GM18517 (cell line): ENCODE data around the gene CYP4B1.
"Not testable (repeated sequence)": the region's sequence is repeated elsewhere in the genome, so short reads cannot be mapped to it uniquely, and the experiment has no call there.

Experiments
- ATAC-seq: cut with Tn5 transposase; IDR thresholded peaks from one replicate; pipeline ENCODE4 v1.9.1; 2021; ENCODE audit warnings: mild to moderate bottlenecking, moderate library complexity; ENCODE audit not compliant: unreplicated experiment

CYP4B1 gene

DNA sequence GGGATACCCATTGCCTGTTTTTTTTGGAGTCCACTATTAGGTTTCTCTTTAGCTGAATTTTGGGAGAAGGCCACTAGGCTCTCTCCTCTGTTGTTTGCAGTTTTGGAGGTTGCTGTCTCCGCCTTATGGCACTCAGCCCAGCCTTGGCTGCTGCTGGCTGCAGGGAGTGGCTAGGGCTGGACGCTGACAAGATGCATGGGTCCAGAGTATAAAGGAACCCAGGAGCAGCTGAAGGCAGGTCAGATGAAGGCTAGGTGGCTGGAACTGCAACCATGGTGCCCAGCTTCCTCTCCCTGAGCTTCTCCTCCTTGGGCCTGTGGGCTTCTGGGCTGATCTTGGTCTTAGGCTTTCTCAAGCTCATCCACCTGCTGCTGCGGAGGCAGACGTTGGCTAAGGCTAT, at the start of gene CYP4B1:
Gene CYP4B1, plus strand, starts transcription at position 237 of the 400 bp plus-strand sequence. Its CDS starts 36 bp downstream, at position 273.
- no peak for ATAC-seq

DNA sequence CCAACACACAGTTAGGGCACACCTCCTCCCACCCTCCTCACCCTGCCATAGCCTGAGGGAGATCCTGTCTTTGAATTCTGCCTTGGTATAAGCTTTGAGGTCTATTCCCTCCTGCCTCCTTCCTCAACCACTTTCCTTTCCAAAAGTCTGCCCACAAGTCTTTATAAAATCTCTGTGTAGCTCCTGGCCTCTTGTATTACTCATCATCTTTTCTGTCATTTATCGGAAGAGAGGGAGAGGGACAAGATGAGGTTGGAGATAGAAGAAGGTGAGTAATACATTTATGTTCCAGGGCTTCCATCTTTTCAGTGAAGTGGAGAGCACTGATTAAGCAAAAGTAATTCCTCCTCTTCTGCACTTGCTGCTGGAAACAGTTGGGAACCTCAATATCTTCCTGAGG, 49.4 kb upstream of the CYP4B1 start:
- no peak for ATAC-seq

DNA sequence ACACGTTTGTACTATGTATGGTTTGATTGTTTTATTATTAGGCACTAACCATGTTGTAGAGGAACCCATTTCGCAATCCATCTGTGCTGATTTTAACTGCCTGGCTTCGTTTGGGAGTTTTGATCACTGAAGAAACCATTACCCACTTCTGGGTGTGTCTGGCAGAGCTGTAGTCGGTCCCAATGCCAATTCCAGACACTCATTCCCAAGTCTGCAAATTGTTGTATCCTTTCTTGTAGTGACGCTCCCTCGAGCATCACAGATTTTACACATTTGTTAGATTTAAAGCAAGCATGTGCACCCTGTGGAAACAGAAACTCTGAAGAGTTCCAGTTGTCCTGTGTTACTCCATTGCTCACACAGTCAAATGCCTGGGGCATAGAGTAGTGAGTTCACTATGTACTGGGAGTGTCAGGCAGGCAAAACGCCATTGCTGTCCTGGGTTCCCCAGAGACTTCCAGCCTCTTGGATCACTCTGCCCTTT, 48.9 kb upstream of the CYP4B1 start:
- ATAC-seq: no peak

DNA sequence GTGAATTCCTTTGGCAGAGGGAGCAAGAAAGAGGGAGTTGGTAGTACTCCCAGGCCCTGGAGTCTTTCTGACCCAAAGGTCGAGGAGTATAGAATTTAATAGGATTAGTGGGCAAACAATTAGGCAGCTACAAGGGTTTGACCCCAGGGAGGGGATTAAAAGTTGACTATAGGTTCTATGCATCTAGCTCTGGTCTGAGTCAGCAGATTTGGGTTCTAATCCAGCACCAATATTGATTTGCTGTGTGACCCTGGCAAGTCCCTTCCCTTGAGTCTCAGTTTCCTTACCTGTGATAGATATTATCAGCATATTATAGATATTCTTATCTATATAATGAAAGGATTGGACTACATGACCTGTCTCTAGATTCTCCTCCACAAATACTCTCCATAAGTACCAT, 44.9 kb upstream of the CYP4B1 start:
- no peak for ATAC-seq

DNA sequence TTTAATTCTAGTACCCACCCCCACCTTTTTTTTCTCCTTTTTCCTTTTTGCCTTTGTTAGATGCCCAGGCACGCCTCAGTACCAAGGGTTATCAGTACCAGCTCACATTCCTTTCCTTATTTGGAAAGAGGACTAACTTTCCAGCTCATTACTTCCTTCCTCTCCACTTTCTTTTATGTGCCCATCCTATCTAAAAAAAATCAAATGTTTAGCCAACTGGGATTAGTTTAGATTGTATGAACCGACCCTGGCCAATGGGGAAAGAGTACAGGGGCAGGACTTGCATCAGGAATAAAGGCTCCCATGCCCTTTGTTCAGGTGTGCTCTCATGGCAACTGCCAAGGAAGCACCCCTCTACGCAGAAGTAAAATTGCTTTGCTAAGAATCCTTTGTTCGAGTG, 44.1 kb upstream of the CYP4B1 start:
- ATAC-seq: not testable (repeated sequence)

DNA sequence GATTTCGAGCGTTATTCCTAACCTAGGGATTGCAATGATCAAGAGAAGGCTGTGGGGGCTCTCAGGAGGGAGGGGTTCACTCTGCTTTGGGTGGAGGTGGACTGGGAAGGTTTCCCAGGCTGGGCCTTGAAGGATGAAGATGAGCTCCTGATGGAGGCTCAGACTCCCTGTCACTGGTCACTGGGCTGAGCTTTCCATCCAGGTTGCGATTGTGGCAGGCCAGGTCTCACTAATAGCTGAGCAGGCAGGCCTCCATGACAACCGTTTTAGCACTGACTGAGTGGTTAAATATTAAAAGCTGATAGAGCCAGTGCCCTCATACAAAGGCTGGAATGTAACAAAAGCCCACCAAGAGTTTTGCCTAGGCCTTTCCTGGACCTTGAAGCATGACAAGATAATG, 43.7 kb upstream of the CYP4B1 start:
- no peak for ATAC-seq

DNA sequence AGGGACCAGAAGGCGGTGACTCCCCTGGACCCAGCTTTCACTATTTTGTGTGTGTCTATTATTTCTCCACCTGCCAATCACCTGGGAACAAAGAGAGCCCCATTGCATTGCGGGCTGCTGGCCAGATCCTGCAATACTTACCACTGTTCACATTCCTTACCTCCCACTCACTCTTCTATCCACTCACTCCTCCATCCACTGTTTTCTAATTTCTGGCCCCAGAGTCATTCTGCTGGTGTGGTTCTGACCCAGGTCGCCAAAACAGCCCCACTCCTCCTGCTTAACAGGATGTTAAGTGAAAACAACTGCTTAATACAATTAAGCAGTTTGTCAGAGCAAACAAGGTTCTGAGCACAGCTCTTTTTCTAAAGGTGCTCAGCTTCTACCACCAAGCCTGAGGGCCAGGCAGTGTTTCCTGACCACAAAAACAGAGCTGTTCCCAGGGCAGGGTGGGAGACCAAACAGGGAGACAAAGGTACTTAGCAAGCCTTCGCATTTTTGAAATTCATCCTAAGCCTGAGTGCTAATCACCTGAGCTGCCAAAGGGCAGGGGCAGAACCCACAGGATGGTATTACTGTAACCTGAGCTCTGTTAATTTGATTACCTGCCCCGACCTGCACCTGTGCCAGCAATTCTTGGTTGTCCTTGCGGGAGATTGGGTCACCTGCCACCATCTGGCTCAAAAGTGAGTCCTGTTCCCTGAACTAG, 41.4 kb upstream of the CYP4B1 start:
- no peak for ATAC-seq

DNA sequence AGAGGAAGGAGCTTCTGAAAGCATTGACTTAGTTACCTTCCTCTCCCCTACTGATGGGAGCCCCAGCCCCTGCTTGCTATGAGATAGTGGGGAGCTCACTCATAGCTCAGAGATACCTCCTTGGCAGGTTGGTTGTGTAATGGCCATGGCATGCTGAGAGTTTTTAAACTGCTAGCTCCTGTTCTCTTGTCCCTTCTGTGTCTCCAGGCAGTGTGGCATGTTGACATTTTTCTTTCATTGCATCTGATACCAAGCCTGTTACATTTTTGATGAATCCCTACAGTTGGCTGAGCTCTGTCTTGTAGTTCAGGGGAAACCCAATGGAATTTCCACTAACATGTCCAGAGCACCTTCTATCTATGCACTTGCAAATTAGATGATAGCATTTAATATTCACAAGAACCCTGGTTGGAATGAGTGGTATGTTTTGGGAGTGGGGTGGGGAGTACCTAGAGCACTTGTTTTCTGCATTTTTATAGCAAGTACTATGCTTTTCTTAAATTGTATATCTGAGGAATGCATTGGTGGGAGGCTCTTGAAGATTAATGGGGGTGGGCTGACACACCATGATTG, 40.8 kb upstream of the CYP4B1 start:
- no peak for ATAC-seq

DNA sequence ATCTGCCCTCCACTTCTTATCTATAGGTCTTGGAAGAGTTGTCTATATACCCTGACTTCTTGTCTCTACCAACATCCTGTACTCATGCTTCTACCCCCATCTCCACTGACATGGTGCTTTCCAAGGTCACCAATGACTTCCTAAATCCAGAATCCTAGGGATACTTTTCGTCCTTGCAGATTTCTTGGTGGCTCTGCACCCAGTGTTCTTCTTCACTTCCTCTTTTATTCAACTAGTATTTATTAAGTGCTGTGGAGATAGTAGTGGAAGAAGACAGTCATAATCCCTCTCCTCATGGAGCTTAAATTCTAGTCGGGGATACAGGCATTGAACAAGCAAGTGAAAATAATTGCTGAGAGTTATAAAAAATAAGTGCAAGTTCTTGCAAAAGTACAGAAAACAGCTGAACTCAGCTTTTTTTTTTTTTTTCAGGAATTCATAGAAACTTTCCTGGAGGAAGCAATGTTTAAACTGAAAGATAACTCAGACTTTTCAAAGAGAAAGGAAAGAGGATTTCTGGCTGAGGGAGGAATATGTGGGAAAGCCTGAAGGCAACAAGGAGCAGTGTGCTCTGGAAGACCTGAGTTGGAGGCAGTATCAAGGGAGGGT, 38.2 kb upstream of the CYP4B1 start:
- ATAC-seq: no peak

DNA sequence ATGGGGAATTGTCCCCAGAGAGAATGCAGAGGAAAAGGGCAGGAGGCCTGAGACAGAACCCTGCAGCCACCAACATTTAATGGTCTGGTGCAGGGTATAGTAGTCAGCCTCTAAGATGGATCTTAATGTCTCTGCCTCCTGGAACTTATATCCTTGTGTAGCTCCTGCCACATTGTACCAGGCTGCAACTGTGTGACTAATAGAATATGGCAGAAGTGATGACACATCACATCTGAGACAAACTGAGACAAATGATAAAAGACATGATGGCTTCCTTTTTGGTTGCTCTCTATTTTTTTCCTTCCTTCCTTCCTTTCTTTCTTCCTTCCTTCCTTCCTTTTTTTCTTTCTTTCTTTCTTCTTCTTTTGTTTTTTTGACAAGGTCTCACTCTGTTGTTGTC, 37.1 kb upstream of the CYP4B1 start:
- ATAC-seq: no peak

DNA sequence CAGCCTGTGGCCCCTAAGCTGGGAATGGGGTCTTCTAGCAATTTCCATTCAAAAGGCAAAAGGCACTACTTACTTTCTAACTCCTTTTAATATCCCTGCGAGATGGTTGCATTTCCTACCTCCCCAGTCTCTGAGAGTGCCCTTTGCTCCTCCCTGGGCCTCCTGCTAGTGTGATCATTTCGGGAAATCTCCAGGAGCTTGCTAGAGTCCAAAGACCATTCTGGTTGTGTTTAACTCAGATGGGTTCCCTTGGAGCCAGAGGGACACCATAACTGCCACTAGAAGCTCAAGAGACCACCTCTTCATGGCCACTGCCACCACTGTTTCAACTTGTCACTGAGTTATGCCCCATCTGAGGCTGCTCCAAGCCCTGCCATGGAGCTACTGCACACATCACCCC, 34.4 kb upstream of the CYP4B1 start:
- no peak for ATAC-seq

DNA sequence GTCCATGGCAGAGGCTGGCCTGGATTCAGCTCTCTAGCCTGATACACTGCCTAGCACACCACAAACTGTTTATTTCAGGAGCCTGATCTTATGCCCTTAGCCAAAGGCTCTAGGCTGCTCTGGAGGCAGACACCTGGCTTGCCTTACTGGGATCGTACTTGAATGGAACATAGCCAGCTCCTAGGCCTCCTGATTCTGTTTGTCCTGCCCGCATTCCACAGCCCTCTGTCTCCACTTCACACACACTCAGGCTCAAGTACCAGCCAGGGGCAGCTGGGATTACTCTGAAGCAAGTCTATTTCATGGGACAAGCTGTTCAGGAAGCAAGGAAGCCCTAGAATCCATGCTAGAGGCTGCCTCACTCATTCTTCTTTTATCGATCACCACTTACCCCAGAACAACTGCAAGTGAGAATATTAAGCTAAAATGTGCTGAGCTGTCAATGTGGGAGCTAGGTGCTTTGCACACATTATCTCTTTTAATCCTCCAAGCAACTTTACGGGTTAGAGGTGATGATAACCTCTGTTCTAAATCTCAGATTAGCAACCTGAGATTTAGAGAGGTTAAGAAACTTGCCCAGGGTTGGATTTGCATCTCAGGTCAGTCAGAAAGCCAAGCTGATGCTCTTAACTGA, 31.1 kb upstream of the CYP4B1 start:
- no peak for ATAC-seq

DNA sequence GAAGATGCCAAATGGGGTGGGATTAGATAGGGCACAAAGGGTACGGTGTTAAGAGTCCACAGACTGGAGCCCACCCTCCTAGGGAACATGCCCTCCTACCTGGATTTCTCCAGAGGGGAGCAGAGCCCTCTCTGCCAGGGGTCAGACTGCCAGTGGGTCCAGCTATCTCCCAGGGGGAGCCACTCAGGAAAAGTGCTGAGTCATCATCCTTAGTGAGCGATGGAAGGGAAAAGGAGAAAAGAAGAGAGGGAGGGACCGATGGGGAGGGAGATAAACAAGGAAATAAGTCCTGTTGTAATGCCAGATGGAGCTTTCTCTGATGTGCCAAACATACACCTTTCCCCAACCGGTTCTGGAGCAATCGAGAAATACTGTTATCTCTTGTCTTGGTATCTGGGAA, 30.4 kb upstream of the CYP4B1 start:
- ATAC-seq: no peak

DNA sequence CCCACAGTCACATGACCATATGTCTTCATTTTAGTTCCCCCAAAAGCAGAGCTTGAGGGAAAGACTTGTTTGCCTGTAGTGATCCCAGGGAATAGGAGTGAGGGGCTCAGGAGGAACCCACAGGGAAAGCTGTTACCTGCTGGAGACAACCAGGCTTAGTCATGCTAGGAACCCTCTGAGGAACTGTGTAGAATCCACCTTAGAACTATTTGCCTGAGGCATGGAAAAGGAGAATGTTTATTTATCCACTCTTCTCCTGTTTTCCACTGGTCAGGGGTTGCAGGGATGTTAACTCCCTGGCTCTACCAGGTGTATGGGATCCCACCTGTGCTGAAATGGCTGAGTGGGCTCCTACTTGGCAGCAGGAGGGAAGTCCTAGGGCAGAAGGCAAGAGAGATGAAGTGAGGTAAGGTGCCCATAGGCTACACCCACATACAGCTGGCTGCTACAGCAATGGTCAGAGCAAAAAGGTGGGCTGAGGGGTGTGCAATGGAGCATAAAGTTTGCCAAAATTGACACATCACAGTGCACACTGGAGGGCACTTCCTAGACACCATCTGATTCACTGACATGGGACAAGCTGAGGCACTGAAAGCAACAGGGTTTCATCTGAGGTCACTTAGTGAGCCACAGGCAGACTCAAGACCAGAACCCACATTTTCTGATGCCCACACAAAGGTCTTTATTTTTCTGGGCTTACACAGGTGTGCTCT, 29.7 kb upstream of the CYP4B1 start:
- no peak for ATAC-seq

DNA sequence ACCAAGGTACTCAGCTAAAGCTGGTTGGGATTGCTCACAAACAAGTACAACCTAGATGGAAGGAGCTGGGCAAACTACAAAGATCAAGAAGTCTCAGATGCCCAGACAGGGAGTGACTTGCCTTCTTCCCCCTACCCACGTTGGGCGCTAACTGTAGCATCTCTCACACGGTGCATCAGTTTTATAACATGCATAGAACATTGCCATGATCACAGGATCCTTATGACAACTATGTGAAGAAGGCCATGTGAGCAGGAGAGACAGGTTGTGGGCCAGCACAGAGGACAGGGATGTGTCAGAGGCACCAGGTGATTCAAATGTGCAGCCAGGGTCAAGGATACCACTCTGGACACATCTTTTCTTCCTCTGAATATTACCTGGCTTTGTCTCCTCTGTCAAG, 28.3 kb upstream of the CYP4B1 start:
- no peak for ATAC-seq

DNA sequence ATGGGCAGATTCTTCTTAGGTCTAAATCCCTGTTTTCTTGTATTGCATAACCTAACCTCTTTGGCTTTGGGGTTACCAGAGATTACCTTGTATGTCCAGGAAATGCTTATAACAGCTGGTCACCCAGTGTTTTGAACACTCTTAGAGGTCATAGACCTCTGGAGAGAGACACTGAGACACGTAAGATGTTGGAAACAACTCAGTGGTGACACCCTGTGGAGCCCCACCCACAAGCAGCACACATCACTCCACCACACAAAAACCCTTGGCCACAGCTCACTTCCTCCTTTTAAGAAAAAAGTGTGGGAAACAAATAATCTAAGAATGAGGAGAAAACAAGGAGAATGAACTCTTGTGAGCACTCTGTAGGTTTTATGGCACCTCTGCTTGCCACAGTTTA, 26.3 kb upstream of the CYP4B1 start:
- ATAC-seq: no peak

DNA sequence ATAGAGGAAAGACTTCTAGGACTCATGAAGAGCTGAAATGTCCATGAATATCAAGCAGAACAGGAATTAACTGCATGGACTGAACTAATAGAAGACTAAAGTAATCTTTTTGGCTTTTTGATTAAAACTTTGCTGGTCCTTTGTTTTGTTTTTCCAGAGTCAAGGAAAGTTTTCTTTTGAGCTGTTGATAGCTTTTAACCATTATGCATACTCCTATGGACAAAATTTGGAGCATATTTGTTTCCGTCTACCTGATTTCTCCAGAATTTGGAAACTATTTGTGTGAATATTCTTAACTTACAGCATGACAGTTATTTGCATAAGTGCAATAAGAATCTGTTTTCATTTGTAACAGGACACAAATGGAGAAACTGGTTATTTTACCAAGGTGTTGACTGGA, 24.5 kb upstream of the CYP4B1 start:
- no peak for ATAC-seq

DNA sequence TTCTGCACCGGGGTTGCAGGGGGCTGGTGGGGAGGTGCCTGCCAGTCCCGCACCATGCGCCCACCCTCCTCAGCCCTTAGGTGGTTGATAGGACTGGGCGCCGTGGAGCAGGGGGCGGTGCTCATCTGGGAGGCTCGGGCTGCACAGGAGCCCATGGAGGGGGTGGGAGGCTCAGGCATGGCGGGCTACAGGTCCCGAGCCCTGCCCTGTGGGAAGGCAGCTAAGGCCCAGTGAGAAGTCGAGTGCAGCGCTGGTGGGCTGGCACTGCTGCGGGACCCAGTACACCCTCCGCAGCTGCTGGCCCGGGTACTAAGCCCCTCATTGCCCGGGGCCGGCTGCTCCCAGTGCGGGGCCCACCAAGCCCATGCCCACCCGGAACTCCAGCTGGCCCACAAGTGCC, 20.4 kb upstream of the CYP4B1 start:
- not testable (repeated sequence) for ATAC-seq

DNA sequence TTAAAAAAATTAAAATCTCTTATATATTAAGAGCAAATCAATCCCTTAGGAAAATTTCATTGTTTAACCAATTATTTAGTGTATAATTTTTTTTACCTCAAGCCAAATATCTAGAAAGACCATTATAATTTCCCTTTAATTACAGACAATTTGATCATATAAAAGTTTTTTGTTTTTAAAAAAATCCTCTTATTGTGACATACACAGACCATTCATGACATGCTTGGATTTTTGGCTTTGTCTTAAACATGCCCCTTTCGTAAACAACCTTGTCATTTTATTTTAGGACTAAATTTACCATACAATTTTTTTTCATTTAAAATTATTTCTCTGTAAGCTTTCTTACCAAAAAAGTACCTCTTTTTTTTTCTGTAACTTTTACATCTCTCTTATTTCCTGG, 14.2 kb upstream of the CYP4B1 start:
- ATAC-seq: no peak

DNA sequence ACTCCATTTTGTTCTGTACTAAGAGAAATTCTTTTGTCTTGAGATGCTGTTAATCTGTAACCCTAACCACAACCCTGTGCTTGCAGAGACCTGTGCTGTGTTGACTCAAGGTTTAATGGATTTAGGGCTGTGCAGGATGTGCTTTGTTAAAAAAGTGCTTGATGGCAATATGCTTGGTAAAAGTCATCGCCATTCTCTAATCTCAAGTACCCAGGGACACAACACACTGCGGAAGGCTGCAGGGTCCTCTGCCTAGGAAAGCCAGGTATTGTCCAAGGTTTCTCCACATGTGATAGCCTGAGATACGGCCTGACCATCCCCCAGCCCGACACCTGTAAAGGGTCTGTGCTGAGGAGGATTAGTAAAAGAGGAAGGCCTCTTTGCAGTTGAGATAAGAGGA, 10.2 kb upstream of the CYP4B1 start:
- not testable (repeated sequence) for ATAC-seq

DNA sequence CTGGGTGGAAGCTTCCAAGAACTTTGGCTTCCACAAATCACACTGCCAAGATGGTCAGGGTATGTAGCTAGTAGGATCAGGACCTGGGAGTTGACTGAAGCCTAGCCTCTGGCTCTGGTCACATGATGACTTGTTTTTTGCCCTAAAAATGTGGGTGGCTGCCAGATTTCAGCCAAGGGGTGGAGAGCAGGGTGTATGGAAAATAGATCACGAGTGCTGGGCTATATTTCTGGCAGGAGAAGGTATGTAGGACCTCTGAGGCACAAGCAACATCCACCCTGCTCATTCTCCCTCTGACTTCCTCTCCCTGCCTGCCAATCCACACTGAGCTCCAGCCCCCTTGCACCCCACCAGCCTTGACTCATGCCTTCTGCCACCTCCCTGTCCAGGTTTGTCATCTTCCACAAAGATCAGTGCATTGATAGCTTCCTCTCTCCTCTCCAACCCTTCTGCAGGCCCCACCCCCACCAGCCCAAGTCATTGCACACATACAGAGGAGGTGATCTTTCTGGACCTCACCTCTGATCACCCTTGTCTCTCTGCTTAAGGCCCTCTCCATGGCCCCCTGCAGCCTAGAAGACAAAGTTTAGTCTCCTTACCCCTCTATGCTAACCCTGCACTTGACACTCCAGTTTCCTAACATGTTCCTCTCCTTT, 8.3 kb upstream of the CYP4B1 start:
- no peak for ATAC-seq
